ENCODE measurements around the gene PHF21A.

Gene PHF21A

GRCh38 chr11:46121301-46121723 lies at the start of gene PHF21A:
PHF21A (minus strand) TSS chr11:46121454; CDS start chr11:46084219, 37,235 bp downstream.
- peak; percentile 95 for DNase-seq

GRCh38 chr11:46170797-46171196 lies 49.5 kb upstream of the PHF21A start:
- no peak for DNase-seq

DNA sequence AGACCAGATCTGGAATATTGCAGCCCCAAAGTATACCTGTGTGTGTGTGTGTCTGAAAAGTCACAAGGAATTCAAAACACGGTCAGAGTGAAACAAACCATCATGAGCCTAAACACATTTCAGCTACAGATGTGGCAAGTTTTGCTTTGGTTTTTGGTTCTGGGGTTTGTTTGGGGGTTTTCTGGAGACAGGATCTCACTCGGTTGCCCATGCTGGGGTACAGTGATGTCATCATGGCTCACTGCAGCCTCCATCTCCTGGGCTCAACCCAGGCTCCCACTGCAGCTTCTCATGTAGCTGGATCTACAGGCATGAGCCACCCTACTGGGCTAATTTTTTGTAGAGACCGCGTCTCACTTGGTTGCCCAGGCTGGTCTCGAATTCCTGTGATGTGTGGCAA lies 41.4 kb upstream of the PHF21A start:
- no peak for DNase-seq

GRCh38 chr11:46161201-46161600 lies 39.9 kb upstream of the PHF21A start:
- DNase-seq = no peak

DNA sequence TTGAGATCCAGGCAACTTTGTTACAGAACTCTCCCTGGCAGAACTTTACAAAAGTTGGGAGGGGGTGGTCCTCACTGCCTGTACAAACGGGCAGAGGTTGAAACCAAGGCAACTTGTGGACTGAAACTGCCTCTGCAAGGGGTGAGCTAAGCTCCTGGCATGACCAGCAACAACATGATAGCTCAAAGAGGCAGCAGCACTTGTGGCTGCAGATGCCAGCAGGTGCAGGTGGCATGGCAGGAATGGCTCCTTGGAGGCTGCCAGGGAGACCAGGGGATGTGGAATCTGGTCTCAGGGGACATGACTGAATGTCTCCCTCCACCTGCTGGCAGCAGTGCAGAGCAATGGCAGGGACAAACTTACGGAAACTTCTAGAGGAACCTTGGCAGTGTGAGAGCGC lies 38.8 kb upstream of the PHF21A start:
- DNase-seq = no peak

DNA sequence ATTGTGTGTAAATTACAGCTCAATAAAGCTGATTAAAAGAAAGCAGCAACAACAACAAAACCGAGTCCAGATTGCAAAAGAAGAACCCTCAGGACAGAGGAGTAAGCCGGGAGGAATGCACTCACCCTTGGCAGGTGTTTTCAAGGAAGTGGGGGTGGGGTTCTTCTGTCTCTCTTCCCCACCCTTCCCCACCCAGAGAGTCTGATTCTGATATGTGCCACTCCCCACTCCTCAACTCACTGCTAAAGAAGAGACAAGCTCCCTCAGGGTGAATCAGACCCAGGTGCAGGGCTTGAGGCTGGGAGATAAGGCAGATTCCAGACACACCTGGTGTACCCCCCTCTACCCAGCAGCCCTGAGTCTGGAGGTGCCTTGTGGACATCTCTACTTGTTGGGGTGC lies 38.4 kb upstream of the PHF21A start:
- no peak for DNase-seq

- no peak for DNase-seq
These were observed 28.6 kb upstream of the PHF21A start for GRCh38 chr11:46149826-46150225.

DNA sequence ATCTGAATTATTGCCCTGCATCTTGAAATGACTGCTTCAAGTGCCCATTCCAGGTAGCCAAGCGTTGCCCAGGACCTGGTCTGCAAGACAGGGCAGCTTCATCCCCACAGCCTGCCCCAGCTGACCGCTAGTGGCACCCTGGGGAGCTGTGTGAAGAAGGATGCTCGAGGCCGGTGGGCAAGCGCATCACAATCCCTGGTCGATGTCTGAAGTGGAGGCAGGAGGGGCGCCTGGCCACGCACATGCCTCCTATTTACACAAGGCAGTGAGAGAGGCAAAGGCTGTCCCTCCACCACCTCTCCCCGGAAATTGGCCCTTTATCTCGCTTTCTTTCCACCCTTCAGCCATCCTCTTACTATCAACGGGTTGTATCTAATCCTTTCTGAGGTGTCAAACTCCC lies 28.1 kb upstream of the PHF21A start:
- no peak for DNase-seq

GRCh38 chr11:46144741-46145140 lies 23.5 kb upstream of the PHF21A start:
- no peak for DNase-seq

- DNase-seq = no peak
These were observed 22.0 kb upstream of the PHF21A start for GRCh38 chr11:46143049-46143806.

GRCh38 chr11:46142561-46142960 lies 21.3 kb upstream of the PHF21A start:
- no peak for DNase-seq

DNA sequence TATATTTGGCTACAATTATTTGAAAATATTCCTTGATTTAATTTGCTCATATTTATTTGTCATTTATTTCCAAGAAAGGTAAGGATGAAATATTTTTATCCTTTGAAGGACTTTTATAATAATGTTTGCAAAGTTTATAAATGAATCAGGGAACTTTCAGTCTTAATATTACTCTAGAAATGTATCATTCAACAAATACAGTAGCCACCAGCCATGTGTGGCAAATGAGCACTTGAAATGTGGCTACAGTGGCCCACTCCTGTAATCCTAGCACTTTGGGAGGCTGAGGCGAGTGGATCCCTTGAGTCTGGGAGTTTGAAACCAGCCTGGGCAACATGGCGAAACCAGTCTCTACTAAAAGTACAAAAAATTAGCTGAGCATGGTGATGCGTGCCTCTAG lies 20.3 kb upstream of the PHF21A start:
- DNase-seq = no peak

DNA sequence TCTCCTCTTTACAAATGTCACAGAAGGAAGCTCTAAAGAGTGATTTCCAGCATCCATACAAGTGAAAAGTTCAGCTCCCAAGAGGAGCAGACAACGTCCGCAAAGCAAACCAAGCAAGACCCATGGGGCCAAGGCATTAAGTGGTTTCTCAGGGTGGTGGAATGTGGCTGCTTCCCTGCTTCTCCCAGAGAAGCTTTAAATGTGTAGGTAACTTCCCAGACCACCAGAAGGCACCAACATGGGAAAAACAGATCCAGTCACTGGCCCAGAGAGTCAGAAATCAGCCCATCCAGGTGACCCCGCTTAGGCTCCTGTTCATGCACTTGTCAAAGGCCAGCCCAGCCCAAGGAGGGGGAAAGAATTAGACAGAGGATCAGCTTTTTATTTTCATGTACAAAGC lies 13.3 kb upstream of the PHF21A start:
- DNase-seq = no peak

DNA sequence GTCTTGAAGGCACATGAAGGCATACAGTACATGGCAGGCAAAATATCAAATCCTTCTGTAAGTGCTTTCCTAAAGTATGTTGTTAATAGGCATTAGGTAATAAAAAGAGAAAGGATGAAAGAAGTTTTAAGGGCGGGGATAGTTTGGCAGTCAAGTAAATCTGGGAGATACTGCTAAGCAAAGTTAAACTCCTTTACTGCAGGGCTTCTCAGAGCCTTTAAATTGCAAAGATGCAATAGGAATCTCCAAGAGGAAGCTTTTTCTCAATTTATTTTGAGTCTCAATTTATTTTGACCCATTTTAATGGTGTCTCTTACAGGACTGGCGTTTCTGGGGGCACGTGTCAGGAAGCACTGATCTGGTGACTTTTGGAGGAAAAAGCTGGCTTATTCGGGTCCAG lies 12.8 kb upstream of the PHF21A start:
- no peak for DNase-seq

GRCh38 chr11:46133119-46133518 lies 11.9 kb upstream of the PHF21A start:
- no peak for DNase-seq

DNA sequence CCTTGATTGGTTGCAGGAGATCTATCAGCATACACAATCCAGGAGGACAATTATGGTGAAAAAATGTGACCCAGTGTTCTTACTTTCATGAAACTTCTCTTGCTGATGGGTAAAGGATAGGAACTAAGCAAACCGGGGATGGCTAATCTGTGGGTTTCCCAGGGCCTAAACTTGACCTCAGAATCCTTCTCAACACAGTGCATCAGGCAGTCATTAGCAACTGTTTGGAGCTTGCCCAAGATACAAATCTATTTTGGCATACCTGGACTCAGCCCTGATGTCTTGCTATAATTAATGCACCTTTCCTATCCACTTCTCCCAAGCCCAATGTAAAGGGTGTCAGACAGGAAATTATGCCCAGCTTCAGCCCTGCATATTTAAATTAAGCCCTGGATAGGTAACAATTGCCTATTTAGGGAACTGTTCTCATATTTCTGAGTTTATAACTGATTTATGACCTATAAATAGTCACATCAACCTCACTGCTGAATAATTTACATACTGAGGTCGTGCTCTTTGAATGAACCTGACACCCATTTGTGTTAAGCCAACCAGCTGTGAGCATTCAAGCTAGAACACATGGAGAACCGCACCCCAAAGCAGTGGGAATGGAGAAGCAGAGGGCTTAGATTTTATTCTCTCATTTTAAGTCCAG lies 9.2 kb upstream of the PHF21A start:
- DNase-seq = no peak

- no peak for DNase-seq
These were observed 7.9 kb upstream of the PHF21A start for GRCh38 chr11:46129133-46129532.

DNA sequence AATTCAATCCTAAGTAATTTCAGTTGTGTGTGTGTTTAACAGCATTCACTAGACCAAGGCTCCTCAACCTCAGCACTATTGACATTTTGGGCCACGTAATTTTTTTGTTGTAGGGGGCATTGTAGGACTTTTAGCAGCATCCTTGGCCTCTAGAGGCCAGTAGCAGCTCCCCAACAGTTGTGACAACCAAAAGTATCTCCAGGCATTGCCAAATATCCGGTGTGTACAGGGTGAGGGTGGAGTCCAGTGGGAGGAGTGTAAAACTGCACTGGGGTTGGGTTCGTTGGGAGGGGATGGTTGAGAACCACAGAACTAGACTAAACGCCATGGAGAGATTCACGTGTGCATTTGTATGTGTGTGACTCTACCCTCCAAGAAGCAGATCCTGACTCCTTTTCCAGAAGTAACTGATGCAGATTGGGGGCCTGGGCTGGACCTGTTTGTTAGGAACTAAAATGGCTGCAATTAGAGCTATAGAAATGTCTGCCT lies 5.9 kb upstream of the PHF21A start:
- peak; percentile 85 for DNase-seq

DNA sequence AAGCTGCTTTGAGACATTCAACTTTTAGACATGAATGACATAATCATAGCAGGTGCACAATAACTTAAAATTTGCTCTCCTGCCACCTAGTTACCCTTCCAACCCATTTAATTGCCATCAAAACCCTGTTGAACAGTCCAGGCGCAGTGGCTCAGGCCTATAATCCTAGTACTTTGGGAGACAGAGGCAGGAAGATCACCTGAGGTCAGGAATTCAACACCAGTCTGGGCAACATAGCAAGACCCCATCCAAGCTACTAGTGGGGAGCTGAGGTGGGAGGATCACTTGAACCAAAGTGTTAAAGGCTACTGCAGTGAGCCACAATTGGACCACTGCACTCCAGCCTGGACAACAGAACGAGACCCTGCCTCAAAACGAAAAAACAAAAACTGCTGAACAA lies 4.0 kb upstream of the PHF21A start:
- DNase-seq = no peak

DNA sequence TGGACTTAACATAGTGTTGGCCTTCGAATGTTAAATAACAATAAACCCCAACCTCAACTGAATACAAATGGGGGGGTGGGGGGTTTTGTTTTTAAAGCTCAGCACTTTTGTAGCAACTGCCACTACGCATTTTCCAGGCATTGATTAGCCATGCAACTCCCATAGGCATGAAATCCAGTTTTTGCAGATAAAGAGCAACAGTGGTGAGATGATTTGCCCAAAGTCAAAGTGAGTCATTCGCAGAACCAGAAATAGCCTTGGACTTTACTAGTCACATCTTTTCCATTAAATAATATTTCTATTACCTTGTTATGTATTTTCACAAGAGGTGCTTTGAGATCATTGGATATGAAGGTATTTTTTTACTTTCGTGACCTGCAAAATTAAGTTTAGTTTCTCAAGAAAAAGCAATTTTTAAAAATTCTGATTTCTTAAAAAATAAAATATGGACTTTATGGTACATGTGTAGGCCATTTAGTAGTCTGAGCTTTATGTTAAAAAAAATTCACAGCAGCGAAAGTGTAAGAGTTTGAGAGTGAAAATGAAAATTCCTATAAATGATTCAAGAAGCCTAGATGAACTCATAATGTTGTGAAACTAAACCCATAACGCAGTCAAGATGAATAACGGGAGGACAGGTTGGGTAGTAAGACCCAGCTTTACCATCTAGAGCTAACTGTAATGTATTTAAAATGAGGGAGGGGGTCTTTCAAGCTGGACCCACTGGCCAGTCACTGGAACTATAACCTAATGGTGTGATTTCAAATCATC lies 1.9 kb upstream of the PHF21A start:
- peak; percentile 41 for DNase-seq

GRCh38 chr11:46121724-46122477 lies 647 bp upstream of the PHF21A start:
- peak; percentile 92 for DNase-seq

DNA sequence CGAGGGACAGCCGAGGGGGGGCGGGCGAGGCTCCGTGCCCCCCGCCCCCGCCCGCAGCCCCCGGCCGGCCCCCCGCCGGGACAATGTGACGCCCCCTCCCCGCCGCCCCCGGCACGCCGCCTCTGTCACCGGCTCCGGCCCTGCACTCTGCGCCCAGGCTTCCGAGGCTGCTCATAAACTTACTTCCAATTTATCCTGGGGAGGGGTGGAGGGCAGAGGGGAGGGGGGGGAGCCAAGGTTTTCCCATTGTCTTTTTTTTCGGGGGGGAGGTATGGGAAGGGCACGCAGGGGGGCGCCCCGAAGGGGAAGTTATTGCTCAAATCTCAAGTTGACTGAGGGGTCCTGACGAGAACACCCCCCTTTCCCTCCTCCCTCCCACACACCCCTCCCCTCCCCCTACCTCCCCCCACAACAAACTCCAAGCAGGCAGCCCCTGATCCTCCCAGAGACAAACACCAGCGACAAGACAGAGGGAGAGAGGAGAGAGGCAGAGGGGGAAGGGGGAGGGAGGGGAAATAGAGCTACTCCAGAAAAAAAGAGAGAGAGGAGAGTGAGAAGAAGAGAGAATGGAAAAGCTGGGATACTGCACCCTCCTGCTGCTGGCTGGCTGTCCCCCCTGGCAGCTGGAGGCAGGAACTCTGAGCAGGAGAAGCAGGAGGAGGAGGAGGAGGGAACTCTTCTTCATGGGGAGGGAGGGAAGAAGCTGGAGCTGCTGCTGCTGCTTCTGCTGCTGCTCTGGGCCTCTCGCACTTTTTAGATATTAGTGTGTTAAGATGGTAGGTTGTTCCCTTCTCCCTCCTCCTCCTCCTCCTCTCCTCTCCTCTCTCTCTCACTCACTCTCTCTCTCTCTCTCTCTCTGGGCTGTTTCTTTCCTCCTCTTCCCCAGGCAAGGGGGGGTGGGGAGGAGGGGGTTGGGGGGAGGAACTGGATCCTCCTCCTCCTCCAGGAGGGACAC lies 631 bp downstream of the PHF21A start:
- peak; percentile 81 for DNase-seq

Data from EL (cell line).